Inferior parietal cortex (tissue), 1 donor: ENCODE measurements around the gene CPSF2.
"Not testable (repeated sequence)": the region's sequence is repeated elsewhere in the genome, so short reads cannot be mapped to it uniquely, and the experiment has no call there.

Experiments used
- DNase-seq: peaks from one replicate; pipeline ENCODE4 v3.0.0-alpha.2; 2016; ENCODE audit errors: extremely low spot score

CPSF2 gene

DNA sequence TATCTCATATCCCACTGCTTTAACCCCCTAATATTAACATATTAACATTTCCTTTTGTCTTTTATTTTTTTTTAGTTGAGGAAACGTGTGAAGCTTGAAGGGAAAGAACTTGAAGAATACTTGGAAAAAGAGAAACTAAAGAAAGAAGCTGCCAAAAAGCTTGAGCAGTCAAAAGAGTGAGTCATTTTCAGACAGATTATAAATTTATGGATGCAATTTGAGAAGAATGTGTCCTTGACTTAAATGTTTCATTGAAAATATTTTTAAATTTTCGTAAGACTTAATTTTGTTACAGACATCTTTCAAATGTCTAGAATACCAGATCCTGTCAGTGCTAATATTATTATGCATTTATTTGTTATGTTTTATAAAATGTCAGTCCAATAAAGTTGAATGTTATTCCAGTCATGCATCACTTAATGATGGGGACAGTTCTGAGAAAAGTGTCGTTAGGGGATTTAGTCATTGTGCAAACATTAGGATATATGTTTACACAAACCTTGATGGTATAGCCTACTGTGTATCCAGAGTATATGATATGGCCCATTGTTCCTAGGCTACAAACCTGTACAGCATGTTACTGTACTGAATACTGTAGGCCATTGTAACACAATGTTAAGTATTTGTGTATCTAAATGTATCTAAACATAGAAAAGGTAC is 32.6 kb downstream of the CPSF2 start:
- no peak for DNase-seq

DNA sequence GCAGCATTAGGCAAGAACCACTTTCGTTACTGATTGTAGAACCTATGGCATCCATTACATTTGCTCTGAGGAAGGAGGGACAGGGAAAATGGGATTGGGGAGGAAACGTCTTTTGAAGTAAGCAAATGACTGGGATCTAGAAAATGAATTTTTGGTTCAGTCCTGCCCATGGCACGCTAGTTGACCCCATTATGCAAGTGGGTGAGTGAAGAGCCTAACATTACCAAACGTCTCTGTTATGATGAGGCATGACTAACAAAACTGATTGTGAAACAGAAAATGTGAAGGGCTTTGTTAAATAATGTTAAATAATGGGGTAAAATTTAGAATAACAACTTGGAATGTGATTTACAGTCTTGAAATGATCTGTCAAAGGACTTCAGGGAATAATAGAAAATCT is 38.9 kb downstream of the CPSF2 start:
- no peak for DNase-seq

DNA sequence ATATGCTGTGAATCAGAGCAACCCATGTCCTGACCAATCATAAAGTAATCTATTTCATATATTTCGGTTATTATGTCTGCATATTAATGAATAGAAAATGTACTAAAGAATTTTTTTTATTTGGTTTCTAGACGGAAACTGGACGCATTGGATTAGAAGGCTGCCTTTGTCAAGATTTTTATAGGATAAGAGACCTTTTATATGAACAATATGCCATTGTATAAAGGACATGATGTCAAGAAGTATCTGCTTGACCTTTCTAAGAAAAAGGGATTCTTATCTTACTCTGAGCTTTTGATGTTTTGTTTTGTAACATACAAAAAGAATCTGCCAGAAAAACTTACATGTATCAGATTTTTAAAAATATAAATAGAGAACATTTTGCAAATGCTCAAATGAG is 39.8 kb downstream of the CPSF2 start:
- DNase-seq: no peak

DNA sequence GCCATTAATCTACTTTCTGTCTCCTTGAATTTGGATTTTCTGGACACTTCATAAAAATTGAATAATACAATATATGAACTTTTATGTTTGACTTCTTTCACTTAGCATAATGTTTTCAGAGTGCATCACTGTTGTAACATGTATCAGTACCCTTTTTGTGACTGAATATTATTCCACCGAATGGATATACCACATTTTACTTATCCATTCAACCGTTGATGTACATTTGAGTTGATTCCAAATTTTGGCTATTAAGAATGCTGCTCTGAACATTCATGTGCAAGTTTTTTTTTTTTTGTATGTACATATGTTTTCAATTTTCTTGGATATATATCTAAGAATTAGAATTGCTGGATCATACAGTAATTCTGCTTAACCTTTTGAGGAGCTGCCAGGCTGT is 43.2 kb downstream of the CPSF2 start:
- no peak for DNase-seq

DNA sequence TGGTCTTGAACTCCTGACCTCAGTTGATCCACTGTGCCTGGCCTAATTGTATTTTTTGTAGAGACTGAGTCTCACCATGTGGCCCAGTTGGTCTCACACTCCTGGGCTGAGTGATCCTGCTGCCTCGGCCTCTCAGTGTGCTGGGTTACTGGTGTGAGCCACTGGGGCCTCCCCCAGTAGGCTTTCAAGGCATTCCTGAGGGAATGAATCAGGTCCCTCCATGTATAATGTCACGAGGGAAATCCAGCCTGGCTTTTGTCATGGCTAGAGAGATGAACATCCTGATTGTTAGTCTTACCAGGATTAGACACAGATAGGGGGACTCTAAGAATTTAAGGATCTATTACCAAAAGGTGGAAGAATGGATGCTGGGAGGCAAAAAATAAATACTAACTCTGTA is 51.9 kb downstream of the CPSF2 start:
- no peak for DNase-seq

DNA sequence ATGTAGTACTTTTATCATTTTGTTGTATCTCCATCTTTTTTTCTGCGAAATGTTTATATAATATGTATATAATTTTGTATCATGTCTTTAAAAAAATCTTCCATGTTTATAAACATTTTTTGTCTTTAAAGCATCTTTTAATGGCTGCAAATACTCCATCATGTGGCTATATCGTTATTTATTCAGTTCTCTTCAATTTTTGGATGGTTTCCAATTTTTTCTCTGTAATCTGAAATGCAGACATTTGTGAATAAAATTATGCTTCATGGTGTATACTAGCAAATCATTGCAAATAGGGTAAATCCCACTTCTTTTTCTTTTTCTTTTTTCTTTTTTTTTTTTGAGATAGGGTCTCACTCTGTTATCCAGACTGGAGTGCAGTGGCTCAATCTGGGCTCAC is 54.0 kb downstream of the CPSF2 start:
- no peak for DNase-seq

DNA sequence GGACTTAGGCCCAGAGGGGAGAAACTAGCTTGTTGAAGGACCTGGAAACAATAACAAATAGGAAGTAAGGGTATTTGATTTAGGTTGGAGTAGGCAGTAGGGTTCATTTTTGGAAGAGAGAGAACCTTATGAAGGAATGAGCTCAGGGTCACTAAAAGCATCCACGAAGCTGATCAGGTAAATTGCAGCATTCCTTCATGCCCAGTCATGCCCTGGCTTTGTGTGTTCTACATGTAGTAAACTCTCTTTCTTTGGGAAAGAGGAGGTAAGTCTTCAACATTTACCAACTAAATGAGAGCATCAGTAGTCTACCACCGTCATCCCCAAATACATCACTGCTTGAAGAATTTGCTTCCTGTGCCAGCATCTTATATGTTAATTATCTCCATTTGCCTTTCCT is 54.7 kb downstream of the CPSF2 start:
- DNase-seq: no peak

DNA sequence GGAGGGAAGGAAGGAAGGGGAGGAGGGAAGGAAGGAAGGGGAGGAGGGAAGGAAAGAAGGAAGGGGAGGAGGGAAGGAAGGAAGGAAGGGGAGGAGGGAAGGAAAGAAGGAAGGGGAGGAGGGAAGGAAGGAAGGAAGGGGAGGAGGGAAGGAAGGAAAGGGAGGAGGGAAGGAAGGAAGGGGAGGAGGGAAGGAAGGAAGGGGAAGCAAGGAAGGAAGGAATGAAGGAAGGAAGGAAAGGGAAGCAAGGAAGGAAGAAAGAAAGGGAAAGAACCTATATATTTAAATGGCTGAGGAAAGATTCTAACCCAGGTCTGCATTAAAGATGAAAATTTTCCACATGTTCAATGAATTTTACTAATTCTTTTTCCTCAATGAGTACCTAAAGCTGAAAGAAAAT is 57.4 kb downstream of the CPSF2 start:
- not testable (repeated sequence) for DNase-seq

DNA sequence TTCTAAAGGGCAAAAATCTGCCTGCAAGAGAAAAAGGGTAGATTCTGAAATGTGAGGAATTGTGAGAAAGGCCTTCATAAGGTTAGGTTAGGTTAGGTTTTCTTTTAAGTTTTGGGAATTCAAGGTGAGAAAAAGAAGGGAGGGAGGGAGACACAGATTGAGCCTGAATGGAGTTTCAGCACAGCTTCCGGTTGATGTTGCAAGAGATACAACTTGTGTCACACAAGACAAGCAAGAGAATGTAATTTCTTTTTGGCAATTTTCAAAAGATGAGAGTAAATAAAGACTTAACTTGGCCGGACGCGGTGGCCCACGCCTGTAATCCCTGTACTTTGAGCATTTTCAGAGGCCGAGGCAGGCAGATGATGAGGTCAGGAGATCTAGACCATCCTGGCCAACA is 63.8 kb downstream of the CPSF2 start:
- no peak for DNase-seq

DNA sequence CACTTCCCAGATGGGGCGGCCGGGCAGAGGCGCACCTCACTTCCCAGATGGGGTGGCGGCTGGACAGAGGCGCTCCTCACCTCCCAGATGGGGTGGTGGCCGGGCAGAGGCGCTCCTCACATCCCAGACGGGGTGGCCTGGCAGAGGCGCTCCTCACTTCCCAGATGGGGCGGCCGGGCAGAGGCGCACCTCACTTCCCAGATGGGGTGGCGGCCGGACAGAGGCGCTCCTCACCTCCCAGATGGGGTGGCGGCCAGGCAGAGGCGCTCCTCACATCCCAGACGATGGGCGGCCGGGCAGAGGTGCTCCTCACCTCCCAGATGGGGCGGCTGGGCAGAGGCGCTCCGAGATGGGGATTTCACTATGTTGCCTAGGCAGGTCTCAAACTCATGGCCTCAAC is 65.8 kb downstream of the CPSF2 start:
- not testable (repeated sequence) for DNase-seq

DNA sequence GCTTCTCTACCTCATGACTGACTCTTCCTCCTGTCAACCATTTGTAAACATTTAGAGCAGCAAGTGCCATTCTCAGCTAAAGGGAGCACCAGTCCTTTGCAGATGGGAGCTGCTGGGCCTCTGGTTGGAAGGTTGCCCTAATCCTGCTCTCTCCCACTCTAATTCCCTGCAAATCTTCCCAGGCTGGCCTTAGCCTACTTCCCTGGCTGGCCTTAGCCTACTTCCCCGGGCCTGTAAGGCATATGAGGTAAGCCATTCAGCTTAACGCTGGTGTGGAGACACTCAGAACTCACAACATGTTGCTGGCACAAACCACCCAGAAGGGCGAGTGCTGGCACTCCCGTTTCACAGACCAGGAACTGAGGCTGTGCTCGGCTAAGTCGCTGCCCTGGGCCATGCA is 69.0 kb downstream of the CPSF2 start:
- no peak for DNase-seq

DNA sequence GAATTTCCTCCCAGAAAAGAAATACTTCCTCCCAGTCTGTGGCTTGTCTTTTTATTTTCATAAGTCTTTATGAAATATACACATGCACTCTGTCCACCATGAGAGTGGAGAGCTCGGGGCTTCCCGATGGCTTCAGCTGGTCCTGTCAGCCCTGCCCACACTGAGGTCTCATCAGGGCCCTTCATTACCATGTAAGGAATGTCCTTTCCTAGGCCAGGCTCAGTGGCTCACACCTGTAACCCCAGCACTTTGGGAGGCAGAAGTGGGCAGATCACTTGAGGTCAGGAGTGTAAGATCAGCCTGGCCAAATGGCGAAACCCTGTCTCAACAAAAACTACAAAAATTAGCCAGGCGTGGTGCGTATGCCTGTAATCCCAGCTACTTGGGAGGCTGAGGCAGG is 77.0 kb downstream of the CPSF2 start:
- no peak for DNase-seq

DNA sequence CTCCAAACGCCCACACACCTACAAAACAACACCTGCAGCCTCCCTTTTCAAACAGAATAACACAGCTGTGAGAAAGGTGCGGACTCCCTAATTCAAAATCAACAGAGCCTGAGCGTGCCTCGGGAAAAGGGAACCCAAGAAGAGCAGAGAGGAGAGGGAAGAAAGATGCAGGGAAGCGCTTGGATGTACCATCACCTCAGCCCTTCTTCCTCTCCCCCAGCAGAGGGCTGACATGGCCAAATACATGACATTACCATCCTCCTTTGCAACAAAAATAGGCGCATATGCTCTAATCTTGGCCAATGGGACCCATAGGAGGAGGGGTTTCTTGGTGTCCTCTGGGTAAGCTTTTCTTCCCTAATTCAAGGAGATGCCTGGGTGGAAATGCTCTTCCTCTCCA is 78.0 kb downstream of the CPSF2 start:
- DNase-seq: no peak

DNA sequence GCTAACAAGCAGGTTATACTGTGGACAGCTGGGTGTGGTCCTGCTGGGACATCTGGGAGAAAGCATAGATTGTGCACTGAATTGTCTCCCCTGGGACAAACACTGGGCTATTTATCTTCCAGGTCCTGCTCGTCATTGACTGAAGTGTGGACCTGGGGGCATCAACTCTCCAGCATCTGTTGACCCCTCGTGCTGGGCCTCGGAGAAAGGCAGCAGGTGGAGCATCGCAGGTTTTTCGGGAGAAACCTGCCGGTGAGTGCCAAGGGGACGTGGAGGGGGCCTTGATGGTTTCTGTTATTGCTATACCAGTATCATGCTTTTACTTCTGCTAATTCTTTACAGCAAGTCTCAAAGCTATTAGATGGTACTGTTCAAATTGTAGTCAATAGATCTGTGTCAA is 81.3 kb downstream of the CPSF2 start:
- DNase-seq: no peak

DNA sequence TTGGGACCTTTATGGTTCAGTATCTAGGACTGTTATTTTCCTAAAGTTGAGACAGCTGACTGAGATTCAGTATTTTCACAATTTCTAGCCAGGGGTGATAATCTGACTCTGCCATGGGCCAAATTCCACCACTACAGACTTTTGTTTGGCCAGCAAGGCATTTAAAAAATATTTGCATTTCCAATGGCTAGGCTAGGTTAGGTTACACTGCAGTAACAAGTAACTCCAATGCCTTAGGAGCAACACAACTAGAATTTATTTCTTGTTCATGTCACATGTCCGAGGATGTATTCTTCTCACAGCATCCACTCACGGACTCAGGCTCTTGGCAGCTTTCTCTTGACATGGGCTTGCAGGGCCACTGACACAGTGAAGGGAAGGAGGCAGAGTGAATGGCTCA is 83.0 kb downstream of the CPSF2 start:
- no peak for DNase-seq

DNA sequence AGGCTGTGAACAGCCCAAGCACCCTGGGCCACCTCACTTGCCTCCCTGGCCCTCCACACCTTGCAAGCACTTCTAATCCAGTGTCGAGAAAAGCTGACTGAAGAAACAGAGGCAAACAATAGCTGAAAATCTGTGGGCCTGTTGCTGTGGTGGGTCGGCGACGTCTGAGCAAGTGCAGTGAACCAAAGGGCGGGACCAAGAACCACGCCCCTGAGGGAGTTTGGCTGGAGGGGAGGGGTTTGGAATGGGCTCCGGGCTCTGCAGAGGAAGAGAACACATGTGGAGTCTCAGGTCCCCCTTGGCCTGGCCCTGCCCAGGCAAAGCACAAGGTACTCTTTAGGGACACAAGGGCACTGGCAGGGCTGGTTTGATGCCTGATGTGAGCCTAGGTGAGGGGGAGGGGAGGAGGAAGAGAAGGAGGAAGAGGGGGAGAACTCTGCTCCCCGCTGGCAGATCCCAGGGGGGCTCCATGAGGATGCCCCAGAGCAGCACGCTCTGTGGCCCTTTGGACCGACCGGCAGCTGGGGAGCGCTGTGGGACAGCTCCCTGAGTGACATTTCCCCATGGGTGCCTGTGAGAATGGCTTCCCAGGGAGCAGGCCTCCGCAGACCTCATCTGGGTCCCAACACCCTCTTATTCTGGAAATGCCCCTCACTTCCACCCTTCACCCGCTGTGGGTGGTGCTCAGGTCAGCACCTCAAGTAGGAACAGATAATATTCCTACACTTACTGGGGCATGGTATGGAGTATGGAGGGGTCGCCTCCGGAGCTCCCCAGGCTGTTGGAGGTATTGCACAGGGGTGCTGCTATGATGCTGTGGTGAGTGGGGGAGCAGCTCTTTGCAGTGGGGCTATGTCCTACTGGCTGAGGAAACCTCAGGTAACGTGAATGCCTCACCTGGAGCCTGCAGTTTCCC is 85.5 kb downstream of the CPSF2 start:
- no peak for DNase-seq

DNA sequence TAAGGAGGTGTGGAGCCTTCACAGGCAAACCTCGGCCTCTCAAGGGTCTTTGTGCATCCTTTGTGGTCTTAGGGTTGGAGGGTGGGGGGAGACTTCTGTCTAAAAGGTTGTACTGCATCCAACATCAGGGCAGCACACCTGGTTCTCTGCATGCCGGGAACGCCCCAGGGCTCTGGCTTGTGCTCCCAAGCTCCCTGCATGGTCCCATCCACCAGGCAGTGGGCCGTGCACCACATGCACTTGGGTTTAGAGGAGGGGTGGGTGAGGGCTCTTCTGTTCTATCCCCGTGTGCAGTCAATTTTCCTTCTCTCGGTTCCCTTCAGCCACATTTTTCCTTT is 86.1 kb downstream of the CPSF2 start:
- DNase-seq: no peak

DNA sequence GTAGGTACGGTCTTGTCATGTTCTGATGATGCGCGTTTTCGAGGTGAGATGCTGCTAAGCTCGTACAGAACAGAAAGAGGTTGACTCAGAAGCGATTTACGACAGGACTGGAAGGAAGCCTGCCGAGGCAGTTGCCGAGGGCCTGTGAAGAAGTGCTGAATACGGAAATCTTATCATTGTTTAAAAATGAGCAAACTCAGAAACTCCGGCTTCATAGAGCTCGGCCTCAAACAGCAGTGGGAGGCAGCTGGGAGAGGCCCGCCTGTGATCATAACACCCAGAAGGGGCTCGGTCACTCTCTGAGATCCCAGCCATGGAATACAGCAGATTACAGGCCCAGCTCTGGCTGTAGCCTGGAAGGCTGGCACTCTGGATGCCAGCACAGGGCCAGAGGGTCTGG is 87.4 kb downstream of the CPSF2 start:
- DNase-seq: no peak

DNA sequence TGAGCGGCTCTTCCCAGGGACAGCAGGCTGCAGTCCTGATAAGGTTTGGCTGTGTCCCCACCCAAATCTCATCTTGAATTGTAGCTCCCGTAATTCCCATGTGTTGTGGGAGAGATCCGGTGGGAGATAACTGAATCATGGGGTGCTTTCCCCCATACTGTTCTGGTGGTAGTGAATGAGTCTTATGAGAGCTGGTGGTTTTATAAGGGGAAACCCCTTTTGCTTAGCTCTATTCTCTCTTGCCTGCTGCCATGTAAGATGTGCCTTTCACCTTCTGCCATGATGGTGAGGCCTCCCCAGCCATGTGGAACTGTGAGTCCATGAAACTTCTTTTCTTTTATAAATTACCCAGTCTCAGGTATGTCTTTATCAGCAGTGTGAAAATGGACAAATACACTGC is 91.4 kb downstream of the CPSF2 start:
- DNase-seq: not testable (repeated sequence)

DNA sequence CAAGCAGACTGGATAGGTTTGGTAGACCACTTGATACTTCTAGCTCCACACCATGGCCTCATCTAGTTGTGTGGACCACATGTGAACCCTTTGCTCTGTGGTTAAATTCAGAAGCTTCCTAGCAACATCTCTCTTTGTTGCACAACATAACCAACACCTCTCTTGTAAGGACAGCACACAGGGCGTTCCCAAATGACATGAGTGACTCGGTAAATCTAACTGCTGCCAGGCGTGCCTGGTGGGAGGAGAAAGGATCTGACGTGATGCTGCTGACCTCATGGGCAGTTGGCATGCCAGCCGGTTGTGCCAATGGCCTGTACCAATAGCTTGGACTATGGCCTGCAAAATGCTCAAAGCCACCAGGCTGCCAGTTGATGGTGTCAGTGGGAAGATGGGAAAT is 93.8 kb downstream of the CPSF2 start:
- DNase-seq: no peak

DNA sequence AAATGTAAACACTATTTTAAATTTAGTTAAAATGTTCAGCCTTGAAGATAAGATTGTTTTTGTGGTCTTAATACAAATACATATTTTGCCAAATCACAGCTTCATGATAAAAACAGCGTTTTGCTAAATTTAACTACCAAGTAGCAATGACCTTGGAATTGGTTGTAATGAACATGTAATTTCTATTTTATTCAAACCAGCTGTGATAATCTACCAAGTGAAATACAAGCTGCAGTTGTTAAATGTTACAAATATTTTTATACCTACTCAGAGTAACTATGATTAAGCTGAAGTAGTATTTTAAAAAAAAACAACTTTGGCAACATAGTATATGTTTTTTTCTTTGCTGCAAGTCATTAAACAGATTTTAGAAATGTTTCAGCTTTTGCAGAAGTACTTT is 96.2 kb downstream of the CPSF2 start:
- no peak for DNase-seq
